Measurements from ENCODE around the gene CACNA1D.
"Not testable (repeated sequence)": the region's sequence is repeated elsewhere in the genome, so short reads cannot be mapped to it uniquely, and the experiment has no call there.

The CACNA1D gene

DNA sequence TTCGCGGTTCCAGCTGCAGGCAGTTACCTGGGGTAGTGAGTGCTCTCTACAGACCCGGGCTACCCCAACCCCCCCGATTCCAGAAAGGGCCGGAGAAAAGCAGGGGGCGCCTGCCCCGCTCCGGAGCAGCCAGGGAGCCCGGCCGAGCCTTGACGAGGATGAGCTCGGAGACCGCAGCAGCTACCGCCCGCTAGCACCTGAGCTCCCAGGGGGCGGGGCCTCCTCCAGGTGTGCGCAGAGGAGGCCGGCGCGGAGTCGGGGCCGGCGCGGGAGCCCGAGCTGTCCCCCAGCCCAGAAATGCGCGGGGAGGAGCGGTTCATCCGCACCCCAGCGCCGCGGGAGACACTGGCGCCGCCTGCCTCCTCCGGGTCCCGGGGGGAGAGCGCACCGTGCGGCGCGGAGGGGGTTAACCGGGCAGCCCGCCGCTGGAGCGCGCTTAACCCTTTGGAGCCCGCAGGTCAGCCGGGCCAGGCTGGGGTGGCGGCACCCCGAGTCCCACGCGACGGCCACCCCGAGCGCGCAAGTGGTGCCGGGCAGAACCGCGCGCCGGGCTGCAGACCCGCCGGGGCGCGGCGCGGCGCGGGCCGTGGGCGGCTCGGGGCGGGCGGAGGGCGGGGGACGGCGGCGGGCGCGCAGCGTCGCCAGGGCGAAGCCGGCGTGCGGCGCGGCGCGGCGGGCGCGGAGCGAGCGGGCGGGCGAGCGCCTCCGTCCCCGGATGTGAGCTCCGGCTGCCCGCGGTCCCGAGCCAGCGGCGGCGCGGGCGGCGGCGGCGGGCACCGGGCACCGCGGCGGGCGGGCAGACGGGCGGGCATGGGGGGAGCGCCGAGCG is at the start of gene CACNA1D:
Gene CACNA1D (plus strand): TSS at position 649 of the 829 bp plus-strand sequence. CDS start 556 bp downstream, outside the sequence.
- no peak for DNase-seq (ENCODE audit: low read depth in 3 of 3)

DNA sequence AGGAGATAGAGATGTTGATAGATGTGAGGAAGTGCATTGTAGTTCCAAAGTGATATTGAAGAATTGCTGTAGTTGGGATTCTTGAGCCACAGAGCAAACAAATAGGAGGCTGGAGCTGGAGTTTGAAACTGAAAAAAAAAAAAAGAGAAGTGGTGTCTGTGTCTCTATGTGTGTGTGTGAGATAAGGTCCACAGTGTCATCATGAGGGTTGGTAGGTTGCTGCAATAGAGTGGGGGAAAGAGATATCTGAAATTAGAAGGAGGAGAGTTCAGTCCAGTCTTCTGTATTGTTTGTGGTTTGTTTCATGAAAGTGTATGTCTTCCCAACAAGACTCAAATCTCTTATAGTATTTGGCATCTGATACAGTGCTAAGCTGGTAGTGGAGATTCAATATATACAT is 37.3 kb upstream of the CACNA1D start:
- DNase-seq (ENCODE audit: low read depth in 3 of 3) = no peak

DNA sequence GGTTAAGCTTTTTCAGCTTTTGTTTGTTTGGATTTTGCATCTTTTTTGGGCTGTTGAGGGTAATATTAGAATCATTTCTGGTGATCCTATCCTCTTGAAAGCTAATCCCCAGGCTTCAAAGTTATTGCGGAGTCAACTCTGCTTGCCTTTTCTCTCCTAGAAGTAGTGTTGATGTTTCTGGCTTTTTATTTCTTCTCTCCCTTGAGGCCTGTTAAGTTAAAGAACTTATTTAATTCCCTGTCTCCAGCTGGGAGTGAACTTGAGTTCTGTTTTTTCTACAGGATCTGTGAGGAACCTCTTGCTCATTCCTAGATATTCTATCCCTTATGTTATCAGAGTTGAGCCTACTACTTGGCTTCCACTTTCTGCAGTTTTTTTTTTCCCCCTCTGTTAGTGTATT is 34.1 kb upstream of the CACNA1D start:
- DNase-seq (ENCODE audit: low read depth in 3 of 3) = no peak

DNA sequence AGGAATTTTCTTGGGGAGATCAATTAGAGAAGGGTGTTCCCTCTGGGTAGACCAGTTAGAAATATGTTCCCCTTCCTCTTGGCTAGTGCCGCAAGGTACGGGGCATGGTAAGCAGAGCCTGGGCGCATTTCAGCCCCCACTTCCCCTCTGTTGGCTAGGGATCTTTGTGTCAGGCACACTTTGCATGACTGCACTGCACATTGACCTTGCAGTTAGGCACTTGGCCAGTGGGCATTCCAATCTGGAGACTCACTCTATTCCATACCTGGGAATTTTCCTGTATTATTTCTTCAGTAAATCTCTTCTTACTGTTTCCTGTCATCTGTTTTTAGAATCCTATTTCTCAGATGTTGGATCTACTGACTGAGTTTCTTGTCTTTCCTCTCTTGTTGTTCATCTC is 30.0 kb upstream of the CACNA1D start:
- DNase-seq (ENCODE audit: low read depth in 3 of 3) = no peak

GRCh38 chr3:53469758-53470157 is 24.7 kb upstream of the CACNA1D start:
- DNase-seq (ENCODE audit: low read depth in 3 of 3) = not testable (repeated sequence)

DNA sequence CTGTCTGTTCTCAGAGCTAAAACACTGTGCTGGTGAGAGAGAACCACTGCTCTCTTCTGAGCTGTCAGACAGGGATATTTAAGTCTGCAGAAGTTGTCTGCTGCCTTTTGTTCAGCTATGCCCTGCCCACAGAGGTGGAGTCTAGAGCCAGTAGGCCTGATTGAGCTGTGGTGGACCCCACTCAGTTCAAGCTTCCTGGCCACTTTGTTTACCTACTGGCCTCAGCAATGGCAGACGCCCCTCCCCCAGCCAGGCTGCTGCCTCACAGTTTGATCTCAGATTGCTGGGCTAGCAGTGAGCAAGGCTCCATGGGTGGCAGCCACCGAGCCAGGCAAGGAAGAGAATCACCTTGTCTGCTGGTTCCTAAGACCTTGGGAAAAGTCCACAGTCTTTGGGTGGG is 21.0 kb upstream of the CACNA1D start:
- no peak for DNase-seq (ENCODE audit: low read depth in 3 of 3)

DNA sequence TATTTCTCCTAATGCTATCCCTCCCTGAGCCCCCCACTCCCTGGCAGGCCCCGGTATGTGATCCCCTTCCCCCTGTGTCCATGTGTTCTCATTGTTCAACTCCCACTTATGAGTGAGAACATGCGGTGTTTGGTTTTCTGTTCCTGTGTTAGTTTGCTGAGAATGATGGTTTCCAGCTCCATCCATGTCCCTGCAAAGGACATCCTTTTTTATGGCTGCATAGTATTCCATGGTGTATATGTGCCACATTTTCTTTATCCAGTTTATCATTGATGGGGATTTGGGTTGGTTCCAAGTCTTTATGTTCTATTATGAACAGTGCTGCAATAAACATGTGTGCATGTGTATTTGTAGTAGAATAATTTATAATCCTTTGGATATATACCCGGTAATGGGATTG is 18.0 kb upstream of the CACNA1D start:
- DNase-seq (ENCODE audit: low read depth in 3 of 3) = not testable (repeated sequence)

GRCh38 chr3:53477689-53478088 is 16.7 kb upstream of the CACNA1D start:
- DNase-seq (ENCODE audit: low read depth in 3 of 3) = not testable (repeated sequence)

DNA sequence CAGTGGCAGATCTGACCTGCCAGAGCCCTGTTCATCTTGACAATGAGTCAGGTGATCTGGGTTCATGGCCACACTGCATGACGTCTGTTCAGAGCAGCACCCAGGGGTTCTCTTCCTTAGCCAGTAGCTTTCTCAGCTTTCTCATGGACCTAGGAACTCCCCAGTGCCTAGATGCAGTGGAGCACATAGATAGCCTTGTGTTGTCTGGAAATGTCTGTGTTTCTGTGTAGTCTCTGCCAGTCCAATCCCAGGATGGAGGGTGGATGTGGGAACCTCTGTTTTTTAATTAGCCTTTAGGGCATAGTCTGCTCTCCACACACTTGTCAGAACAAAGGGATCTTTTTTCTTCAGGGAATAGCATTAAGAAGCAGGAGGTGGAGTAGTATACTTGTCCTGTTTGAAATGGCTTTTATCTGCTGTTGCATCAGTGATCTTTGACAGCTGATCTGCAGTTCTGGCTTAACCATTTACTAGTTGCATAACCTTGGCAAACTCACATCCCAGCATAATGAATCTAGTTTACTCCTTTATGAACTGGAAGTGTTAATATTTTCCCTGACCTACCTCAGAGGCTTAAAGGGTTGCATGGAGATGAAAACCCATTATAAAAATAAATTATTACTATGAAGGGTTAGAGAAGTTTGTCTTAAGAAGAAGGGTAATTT is 16.1 kb upstream of the CACNA1D start:
- no peak for DNase-seq (ENCODE audit: low read depth in 3 of 3)

- DNase-seq (ENCODE audit: low read depth in 3 of 3) = no peak
Measured at GRCh38 chr3:53478921-53479664, 15.3 kb upstream of the CACNA1D start.

- DNase-seq (ENCODE audit: low read depth in 3 of 3) = no peak
Measured at GRCh38 chr3:53482227-53482626, 12.2 kb upstream of the CACNA1D start.

- DNase-seq (ENCODE audit: low read depth in 3 of 3) = no peak
Measured at GRCh38 chr3:53483821-53484220, 10.6 kb upstream of the CACNA1D start.

GRCh38 chr3:53484984-53485383 is 9.4 kb upstream of the CACNA1D start:
- DNase-seq (ENCODE audit: low read depth in 3 of 3) = no peak

DNA sequence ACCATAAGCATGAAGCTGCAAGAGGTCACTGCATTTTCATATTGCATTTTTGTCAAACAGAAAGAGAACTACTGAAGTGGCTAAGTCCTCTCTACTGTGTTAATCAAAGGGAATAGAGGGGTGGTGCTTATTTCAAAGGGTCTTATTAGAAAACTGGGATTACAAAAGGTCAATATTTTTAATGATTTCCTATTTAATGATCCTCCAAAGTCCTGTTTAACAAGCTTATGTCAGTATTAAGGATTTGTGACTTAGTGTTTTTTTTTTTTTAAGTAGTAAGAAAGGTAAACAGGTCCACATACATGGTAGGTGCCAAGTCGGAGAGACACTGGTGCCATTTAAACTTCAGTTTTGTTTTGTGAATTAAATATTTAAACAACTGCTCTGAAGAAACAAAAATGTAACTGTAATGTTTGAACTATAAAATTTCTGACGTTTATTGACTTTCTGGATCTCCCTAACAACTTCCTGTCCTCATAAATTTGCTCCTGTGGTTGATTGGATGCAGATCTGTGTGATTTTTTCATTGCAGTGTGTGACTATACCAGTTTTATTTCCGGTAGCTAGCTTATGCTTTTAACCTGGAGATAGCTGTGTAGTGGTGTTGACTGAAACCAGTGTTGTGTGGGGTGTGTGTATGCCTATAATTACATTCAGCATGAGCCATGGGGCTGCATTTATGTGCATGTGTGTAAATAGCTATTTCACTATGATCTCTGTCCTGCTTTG is 8.6 kb upstream of the CACNA1D start:
- no peak for DNase-seq (ENCODE audit: low read depth in 3 of 3)

GRCh38 chr3:53486961-53487654 is 7.3 kb upstream of the CACNA1D start:
- no peak for DNase-seq (ENCODE audit: low read depth in 3 of 3)

- no peak for DNase-seq (ENCODE audit: low read depth in 3 of 3)
Measured at GRCh38 chr3:53489386-53489785, 5.0 kb upstream of the CACNA1D start.

DNA sequence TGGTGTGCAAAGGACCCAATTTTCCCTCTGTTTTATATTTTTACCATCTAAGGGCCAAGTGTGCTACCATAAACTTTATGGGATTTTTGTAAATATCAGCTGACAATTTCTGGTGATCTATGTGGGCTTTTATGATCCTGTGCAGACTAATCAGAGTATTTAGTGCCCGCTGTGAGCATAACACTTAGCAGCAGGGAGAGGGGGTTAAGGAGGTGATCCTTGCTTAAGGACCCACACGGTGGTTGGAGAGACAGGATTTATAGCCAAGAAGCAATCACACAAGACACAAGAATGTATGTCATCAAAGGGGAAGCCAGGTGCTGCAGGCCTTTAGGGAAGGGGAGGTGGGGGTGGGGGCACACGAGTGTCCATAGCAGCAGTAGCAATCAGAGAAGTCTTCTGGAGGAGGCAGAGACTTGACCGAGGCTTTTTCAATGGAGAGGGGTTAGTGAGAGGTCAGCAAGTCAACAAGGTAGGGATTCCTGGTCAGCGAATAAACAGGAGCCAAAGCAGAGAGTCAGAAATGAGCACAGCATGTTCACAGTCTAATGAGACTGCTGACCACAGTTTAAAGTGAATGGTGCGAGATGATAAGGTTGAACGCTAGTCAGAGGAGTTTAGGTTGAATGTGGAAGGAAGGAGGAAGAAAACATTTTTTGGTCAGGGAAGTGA is 4.5 kb upstream of the CACNA1D start:
- DNase-seq (ENCODE audit: low read depth in 3 of 3) = no peak

DNA sequence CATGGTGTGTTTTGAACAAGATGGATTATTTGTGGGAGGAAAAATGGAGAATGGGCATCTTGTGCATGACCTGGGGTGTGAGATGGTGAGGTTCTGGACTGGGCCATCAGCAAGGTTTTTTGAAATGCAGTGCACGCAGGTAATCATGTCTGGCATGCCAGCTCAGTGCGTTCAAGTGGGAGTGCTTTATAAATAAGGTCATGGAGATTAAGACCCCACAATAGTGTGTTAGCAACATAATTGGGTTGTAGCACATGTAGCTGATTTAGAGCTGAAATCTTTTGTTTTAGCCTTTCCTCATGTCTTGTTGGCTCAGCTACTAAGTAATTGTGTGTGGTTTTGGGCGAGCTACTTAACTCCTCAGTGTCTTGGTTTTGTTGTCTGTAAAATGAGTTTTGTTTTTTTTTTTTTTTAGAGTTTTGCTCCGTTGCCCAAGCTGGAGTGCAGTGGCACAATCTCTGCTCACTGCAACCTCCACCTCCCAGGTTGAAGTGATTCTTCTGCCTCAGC is 3.9 kb upstream of the CACNA1D start:
- DNase-seq (ENCODE audit: low read depth in 3 of 3) = no peak

GRCh38 chr3:53491276-53491675 is 3.1 kb upstream of the CACNA1D start:
- DNase-seq (ENCODE audit: low read depth in 3 of 3) = no peak

- no peak for DNase-seq (ENCODE audit: low read depth in 3 of 3)
Measured at GRCh38 chr3:53493595-53493962, 832 bp upstream of the CACNA1D start.

GRCh38 chr3:53495146-53495519 is 722 bp downstream of the CACNA1D start:
- DNase-seq (ENCODE audit: low read depth in 3 of 3) = no peak
